Breast epithelium (tissue), 4 donors: Measurements from ENCODE around the gene FAM50B. TPM values are rescaled to one million over a fixed set of nuclear protein-coding genes. Genes with fewer than 3 reads are reported as not detected.

Experiments used
- DNase-seq, 2 donors: peaks; one replicate each; pipeline ENCODE4 v3.0.0-alpha.2; 2019; ENCODE audit warnings: low spot score in 2 of 2
- H3K27ac ChIP-seq, 2 donors: fragments of 200-600 bp; sonication (generic) in 1 of 2; one replicate each; pipeline ENCODE4 v1.5.1; 2016 to 2019; ENCODE audit warnings: mild to moderate bottlenecking in 1 of 2
- H3K27me3 ChIP-seq, 2 donors: fragments of 200-600 bp; sonication (generic) in 1 of 2; one replicate each; pipeline versions ENCODE4 v1.5.1 to v1.6.0; 2017 to 2019; ENCODE audit warnings: control low read depth in 1 of 2, mild to moderate bottlenecking in 1 of 2
- H3K36me3 ChIP-seq: fragments of 200-600 bp; one replicate; pipeline ENCODE4 v1.5.1; 2019
- H3K4me1 ChIP-seq, 2 donors: fragments of 200-600 bp; sonication (generic); one replicate each; pipeline ENCODE4 v1.5.1; 2016 to 2019; ENCODE audit warnings: control low read depth in 1 of 2
- H3K4me3 ChIP-seq, 3 donors: fragments of 200-600 bp; sonication (generic); 1 replicate in 2 of 3; 2 replicates in 1 of 3; pipeline ENCODE4 v1.5.1; 2016 to 2019; ENCODE audit warnings: mild to moderate bottlenecking in 3 of 3, moderate library complexity in 2 of 3
- H3K9me3 ChIP-seq, 2 donors: fragments of 200-600 bp; sonication (generic) in 1 of 2; one replicate each; pipeline ENCODE4 v1.5.1; 2016 to 2019; ENCODE audit warnings: control low read depth in 1 of 2
- POLR2A ChIP-seq: fragments of 450-650 bp; IDR thresholded peaks from one replicate; pipeline ENCODE4 v1.6.1; 2016; ENCODE audit warnings: antibody characterized with exemption, mild to moderate bottlenecking, moderate library complexity
- POLR2AphosphoS5 ChIP-seq, 3 donors: sonication (generic); formaldehyde crosslinking; IDR thresholded peaks; one replicate each; pipeline ENCODE4 v1.6.1; 2017; ENCODE audit warnings: antibody characterized with exemption in 3 of 3
- intact Hi-C: fragments of 100-400 bp; cut with DNase I; formaldehyde crosslinking; loops from one replicate; pipeline ENCODE4 v1.15.1; 2023; ENCODE audit warnings: low total_unique reads
- total RNA-seq, 3 donors: library from RNA; depleted of rRNA; stranded (reverse); fragments of >200 nt; gene quantifications; one replicate each; pipeline ENCODE4 v1.1.0, GENCODE V29; 2016
- TF ChIP-seq, protein P1 (sequence below), 3 donors: fragments of 450-650 bp; IDR thresholded peaks; one replicate each; pipeline ENCODE4 v1.5.1; 2016 to 2017; ENCODE audit warnings: antibody characterized with exemption in 3 of 3, mild to moderate bottlenecking in 3 of 3, moderate library complexity in 3 of 3

The FAM50B gene, protein sequence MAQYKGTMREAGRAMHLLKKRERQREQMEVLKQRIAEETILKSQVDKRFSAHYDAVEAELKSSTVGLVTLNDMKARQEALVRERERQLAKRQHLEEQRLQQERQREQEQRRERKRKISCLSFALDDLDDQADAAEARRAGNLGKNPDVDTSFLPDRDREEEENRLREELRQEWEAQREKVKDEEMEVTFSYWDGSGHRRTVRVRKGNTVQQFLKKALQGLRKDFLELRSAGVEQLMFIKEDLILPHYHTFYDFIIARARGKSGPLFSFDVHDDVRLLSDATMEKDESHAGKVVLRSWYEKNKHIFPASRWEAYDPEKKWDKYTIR
- 10 to 100 TPM in 1 of 3 donors, 1 to 10 TPM in 2; 8.8 to 17.0 (median 9.3) TPM for total RNA-seq

DNA sequence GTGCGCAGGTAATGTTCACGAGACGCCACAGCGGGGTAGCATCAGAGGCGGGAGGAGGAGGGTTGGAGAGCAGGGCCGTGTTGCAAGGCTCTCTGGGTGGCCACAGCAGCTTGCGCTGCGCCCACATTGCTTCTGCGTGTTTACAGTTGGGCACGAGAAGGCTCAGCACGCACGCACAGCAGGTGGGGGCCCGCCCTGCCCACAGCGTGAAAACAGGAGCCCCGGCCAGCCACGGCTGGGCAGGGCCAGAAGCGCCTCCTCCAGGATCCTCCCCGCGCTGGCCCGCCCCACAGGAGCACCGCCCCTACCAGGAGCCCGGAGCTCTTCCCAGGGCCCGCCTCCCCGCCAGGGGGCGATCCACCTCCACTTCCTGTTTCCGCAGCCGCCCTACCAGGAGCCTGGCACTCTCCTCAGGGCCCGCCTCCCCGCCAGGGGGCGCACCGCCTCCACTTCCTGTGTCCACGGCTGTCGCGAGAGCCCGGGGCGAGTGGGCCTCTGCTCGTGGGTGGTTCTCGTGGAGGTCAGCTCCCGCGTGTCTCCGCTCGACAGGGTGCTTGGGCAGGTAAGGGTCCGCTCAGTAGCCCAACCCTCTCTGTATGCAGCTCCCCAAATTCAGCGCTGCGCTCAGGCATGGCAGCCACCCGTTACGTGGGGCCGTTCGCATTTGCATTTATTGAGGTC, at the start of gene FAM50B:
TSS of gene FAM50B (plus strand) at position 449 of the 681 bp plus-strand sequence. CDS start 439 bp downstream, outside the sequence.
- no peak for TF ChIP-seq POLR2A
- TF ChIP-seq POLR2AphosphoS5 (IDR thresholded peaks at IDR 0.05) = peak; percentile 49 to 68 (median 67)
- TF ChIP-seq, protein P1, sequence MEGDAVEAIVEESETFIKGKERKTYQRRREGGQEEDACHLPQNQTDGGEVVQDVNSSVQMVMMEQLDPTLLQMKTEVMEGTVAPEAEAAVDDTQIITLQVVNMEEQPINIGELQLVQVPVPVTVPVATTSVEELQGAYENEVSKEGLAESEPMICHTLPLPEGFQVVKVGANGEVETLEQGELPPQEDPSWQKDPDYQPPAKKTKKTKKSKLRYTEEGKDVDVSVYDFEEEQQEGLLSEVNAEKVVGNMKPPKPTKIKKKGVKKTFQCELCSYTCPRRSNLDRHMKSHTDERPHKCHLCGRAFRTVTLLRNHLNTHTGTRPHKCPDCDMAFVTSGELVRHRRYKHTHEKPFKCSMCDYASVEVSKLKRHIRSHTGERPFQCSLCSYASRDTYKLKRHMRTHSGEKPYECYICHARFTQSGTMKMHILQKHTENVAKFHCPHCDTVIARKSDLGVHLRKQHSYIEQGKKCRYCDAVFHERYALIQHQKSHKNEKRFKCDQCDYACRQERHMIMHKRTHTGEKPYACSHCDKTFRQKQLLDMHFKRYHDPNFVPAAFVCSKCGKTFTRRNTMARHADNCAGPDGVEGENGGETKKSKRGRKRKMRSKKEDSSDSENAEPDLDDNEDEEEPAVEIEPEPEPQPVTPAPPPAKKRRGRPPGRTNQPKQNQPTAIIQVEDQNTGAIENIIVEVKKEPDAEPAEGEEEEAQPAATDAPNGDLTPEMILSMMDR (IDR thresholded peaks at IDR 0.05) = peak; percentile 92 to 99 (median 96)
- DNase-seq = peak; percentile 92 to 94
- intact Hi-C loops = no loop called here

DNA sequence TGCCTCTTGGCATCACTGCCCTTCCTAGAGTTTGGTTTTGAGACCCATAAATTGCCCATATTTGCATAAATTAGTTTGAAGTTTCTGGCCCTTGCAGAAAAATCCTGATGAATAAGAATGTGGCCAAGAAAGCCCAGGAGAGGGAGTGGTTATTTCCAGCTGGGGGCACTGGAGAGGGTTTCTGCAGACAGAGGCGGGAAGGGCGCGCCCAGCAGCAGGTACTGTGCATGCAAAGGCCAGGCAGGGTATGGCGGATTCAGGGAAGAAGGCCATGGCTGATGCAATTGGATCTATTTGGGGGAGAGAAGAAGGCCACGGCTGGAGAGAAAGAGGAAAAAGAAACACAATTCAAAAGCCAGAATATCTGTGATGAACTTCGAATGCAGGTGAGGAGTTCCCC, 49.5 kb upstream of the FAM50B start:
- intact Hi-C loops = no loop called here
- no peaks in the 10 kb centered on the region for H3K36me3 ChIP-seq
- no peak overlapping the region for H3K27ac ChIP-seq
- H3K9me3 ChIP-seq = no peaks in the 10 kb centered on the region
- no peak for TF ChIP-seq POLR2AphosphoS5 (IDR thresholded peaks at IDR 0.05)
- TF ChIP-seq, protein P1 (IDR thresholded peaks at IDR 0.05) = no peak
- no peak for TF ChIP-seq POLR2A
- DNase-seq = no peak
- no peaks in the 10 kb centered on the region for H3K4me1 ChIP-seq
- H3K4me3 ChIP-seq = no peak overlapping the region
- no peaks in the 10 kb centered on the region for H3K27me3 ChIP-seq

More for the DNA sequence above, at the start of gene FAM50B:
- Histone ChIP-seq H3K27ac (peak within 1 kb of the TSS; percentile 85 to 86), H3K4me3 (peak within 1 kb of the TSS; percentile 20 to 72 (median 56)), H3K4me1 (no peaks in the 10 kb centered on the region), H3K27me3 (no peaks in the 10 kb centered on the region), H3K9me3 (no peaks in the 10 kb centered on the region), H3K36me3 (no peaks in the 10 kb centered on the region)

DNA sequence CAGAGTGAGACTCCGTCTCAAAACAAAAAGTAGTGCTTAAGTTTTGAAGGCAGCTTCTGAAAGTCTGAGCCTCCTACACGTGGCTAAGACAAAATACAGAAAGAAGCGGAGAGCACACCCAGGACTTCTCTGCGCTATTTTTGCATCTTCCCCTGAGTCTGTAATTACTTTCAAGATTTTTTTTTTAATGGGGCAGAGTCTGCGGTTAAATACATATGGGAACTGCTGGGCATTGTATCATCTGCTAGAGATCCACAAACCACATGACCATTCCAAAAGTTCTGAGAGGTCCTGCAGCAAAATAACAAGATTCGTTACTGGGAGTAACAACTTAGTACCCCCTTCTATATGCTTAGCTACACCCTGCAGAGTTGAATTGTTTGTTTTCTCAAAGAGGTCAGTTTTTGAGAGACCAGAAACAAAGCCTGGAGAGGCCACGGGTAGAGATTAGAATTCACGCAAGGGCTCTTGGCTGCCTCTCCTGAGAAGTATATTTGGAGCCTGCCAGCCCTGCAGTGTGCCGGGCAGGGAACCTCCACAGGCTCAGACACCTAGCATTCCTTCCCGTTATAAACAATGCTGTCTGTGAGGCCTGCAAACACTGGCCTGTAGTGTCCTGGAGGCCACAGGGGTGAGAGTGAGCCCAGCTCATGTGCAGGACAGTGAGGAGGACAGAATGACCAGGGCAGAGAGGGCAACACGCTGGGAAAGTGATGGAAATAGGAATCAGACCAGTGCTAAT, 48.2 kb upstream of the FAM50B start:
- no peak for DNase-seq
- no peak overlapping the region for H3K27ac ChIP-seq
- no peaks in the 10 kb centered on the region for H3K27me3 ChIP-seq
- H3K9me3 ChIP-seq = no peaks in the 10 kb centered on the region
- no peaks in the 10 kb centered on the region for H3K36me3 ChIP-seq
- no peak overlapping the region for H3K4me3 ChIP-seq
- H3K4me1 ChIP-seq = no peaks in the 10 kb centered on the region
- intact Hi-C loops = no loop called here
- TF ChIP-seq POLR2A = no peak

DNA sequence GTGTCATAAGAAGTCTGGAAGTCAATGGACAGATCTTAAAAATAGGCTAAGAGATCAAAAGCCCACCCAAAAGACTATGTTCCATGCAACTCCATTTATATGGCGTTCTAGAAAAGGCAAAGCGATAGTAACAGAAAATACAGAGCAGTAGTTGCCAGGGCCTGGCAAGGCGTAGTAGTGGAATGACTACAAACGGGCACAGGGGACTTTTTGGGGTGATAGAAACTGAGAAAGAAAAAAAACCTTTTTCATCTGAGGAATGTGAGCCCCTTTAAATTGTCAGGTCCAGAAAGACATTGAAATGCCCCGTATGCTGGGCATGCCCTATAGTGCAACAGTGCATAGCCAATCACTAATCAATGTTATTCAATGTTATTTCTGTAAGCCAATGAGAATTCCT, 47.2 kb upstream of the FAM50B start:
- Histone ChIP-seq H3K27ac (no peak overlapping the region), H3K27me3 (no peaks in the 10 kb centered on the region), H3K36me3 (no peaks in the 10 kb centered on the region), H3K9me3 (no peaks in the 10 kb centered on the region), H3K4me3 (no peak overlapping the region), H3K4me1 (no peaks in the 10 kb centered on the region)
- intact Hi-C loops = no loop called here
- TF ChIP-seq, protein P1 (IDR thresholded peaks at IDR 0.05) = no peak
- TF ChIP-seq POLR2AphosphoS5 (IDR thresholded peaks at IDR 0.05) (no peak), POLR2A (no peak)
- no peak for DNase-seq

DNA sequence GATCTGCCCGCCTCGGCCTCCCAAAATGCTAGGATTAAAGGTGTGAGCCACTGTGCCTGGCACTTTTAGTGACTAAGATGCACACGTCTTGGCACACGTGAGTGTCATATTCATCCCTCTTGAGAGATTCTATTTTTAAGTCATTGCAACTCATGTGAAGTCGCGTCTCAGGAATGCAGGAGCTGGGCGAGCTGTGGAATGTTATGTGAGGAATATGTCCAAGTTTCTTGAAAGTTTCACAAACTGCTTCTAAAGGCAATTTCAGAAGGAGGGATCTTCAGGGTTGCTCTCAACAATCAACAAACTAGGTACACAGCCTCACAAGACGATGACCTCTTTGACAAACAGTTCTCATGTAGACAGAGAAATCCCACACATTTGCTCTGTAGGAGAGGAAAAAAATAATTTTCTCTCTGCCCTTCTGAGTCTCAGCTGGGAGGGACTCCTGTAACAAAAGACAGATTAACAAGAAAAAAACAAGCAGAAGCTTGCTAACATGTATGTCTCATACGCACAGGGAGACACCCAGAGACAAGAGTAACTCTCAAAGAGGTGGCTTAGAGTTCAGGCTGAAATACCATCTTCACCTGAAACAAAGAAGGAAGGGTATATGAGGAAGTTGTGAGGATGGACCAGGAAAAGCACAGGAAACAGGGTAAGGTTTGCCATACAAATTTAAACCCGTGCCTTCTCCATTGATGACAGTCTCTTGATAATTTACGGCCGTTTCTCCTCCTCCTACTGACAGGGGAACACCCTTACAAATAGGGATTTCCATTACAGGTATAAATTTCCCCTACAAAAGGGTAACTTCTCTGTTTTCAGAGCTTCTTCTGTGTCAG, 45.3 kb upstream of the FAM50B start:
- Histone ChIP-seq H3K4me3 (no peak overlapping the region), H3K27ac (peak overlapping the region; percentile 70 to 73), H3K36me3 (no peaks in the 10 kb centered on the region), H3K27me3 (no peaks in the 10 kb centered on the region), H3K4me1 (no peaks in the 10 kb centered on the region), H3K9me3 (no peaks in the 10 kb centered on the region)
- peak in 1 of 2 donors; percentile 75 for DNase-seq
- intact Hi-C loops = no loop called here
- TF ChIP-seq POLR2AphosphoS5 (IDR thresholded peaks at IDR 0.05) = peak; percentile 43 to 60 (median 46)
- TF ChIP-seq POLR2A = no peak
- TF ChIP-seq, protein P1 (IDR thresholded peaks at IDR 0.05) = no peak
